H1 (cell line): ENCODE data around the gene CD52. TPM values are rescaled to one million over a fixed set of nuclear protein-coding genes. Genes with fewer than 3 reads are reported as not detected.

Source experiments
- CTCF ChIA-PET: fragments of 300-600 bp; sonication (Branson Sonifier 250); formaldehyde crosslinking; loops from one replicate; lab custom pipeline; 2021; ENCODE audit not compliant: partially characterized antibody; lab: Charles Lee
- POLR2A ChIA-PET: fragments of 300-600 bp; sonication (Branson Sonifier 250); formaldehyde crosslinking; loops from one replicate; lab custom pipeline; 2021; ENCODE audit warnings: inconsistent platforms; ENCODE audit not compliant: partially characterized antibody; lab: Charles Lee
- DNase-seq, 2 experiments: peaks; one replicate each; pipeline versions ENCODE4 v3.0.0 to v3.0.0-alpha.2; 2010 to 2022; ENCODE audit warnings: low spot score in 2 of 2, low read depth in 1 of 2, mixed read lengths in 1 of 2
- FAIRE-seq: peaks from 2 replicates; lab custom pipeline; 2011; peaks lifted over from hg19 to GRCh38; lab: Jason Lieb, UNC
- H2AFZ ChIP-seq: 2 replicates; pipeline ENCODE4 v1.8.1; 2012; ENCODE audit warnings: low read length, inconsistent platforms
- H2AK5ac ChIP-seq: 2 replicates; pipeline ENCODE4 v1.6.1; 2013; ENCODE audit warnings: low read depth, low read length
- H2BK120ac ChIP-seq: replicated peaks from 2 replicates; pipeline ENCODE3; 2013; ENCODE audit warnings: low read depth, low read length, inconsistent platforms
- H2BK12ac ChIP-seq: 2 replicates; pipeline ENCODE4 v1.6.1; 2013; ENCODE audit warnings: low read depth, low read length
- H2BK15ac ChIP-seq: 2 replicates; pipeline ENCODE4 v1.6.1; 2013; ENCODE audit warnings: low read length
- H2BK20ac ChIP-seq: 2 replicates; pipeline ENCODE4 v1.6.1; 2013; ENCODE audit warnings: low read length
- H2BK5ac ChIP-seq: 2 replicates; pipeline ENCODE4 v1.6.1; 2013; ENCODE audit warnings: low read depth, low read length
- H3K14ac ChIP-seq: 2 replicates; pipeline ENCODE4 v1.6.1; 2013; ENCODE audit warnings: inconsistent platforms; ENCODE audit not compliant: insufficient read length
- H3K18ac ChIP-seq: 2 replicates; pipeline ENCODE4 v1.6.1; 2013; ENCODE audit warnings: low read length; ENCODE audit errors: extremely low read depth
- H3K23ac ChIP-seq: 2 replicates; pipeline ENCODE4 v1.6.1; 2013; ENCODE audit warnings: inconsistent platforms; ENCODE audit not compliant: insufficient read length
- H3K23me2 ChIP-seq: 2 replicates; pipeline ENCODE4 v1.6.1; 2013; ENCODE audit warnings: low read depth, low read length
- H3K27ac ChIP-seq: 2 replicates; pipeline ENCODE4 v1.6.1; 2011; ENCODE audit warnings: low read depth, low read length, inconsistent platforms
- H3K27me3 ChIP-seq, 4 experiments: replicated peaks in 1 of 4; 1 replicate in 1 of 4; 2 replicates in 3 of 4; pipeline versions ENCODE4 v1.6.1 to v1.8.1; 2011 to 2013; ENCODE audit warnings: low read length in 3 of 4, mild to moderate bottlenecking in 3 of 4, inconsistent platforms in 2 of 4, mixed read lengths in 2 of 4, moderate library complexity in 1 of 4; ENCODE audit not compliant: control insufficient read depth in 3 of 4, insufficient read depth in 3 of 4; ENCODE audit errors: extremely low read depth in 1 of 4
- H3K36me3 ChIP-seq, 4 experiments: 2 replicates each; pipeline versions ENCODE4 v1.6.1 to v1.8.1; 2011 to 2013; ENCODE audit warnings: mild to moderate bottlenecking in 4 of 4, low read length in 3 of 4, moderate library complexity in 2 of 4, control low read depth in 1 of 4, inconsistent platforms in 1 of 4; ENCODE audit not compliant: insufficient read depth in 4 of 4, control insufficient read depth in 2 of 4
- H3K4ac ChIP-seq: replicated peaks from 2 replicates; pipeline ENCODE3; 2013; ENCODE audit warnings: low read length, low read depth, mixed read lengths, inconsistent platforms; ENCODE audit not compliant: insufficient read length
- H3K4me1 ChIP-seq, 4 experiments: replicated peaks in 1 of 4; 1 replicate in 1 of 4; 2 replicates in 3 of 4; pipeline versions ENCODE4 v1.6.1 to v1.8.1; 2011 to 2013; ENCODE audit warnings: low read length in 3 of 4, inconsistent platforms in 2 of 4, mixed read lengths in 1 of 4; ENCODE audit not compliant: insufficient read depth in 4 of 4, control insufficient read depth in 3 of 4
- H3K4me2 ChIP-seq, 2 experiments: 2 replicates each; pipeline versions ENCODE4 v1.6.1 to v1.8.1; 2011 to 2013; ENCODE audit warnings: low read depth in 2 of 2, low read length in 2 of 2, control low read depth in 1 of 2, inconsistent platforms in 1 of 2, mild to moderate bottlenecking in 1 of 2; ENCODE audit not compliant: insufficient read depth in 1 of 2
- H3K4me3 ChIP-seq, 4 experiments: fragments of 200-600, 300-600 bp in 1 of 4; sonication (generic), shearing (Covaris generic), sonication (Bioruptor Twin) in 1 of 4; 2 replicates each; pipeline versions ENCODE4 v1.5.1 to v1.8.1; 2011 to 2016; ENCODE audit warnings: low read length in 4 of 4, low read depth in 3 of 4, control low read depth in 2 of 4, inconsistent platforms in 2 of 4, mild to moderate bottlenecking in 2 of 4, mixed read lengths in 1 of 4, moderate library complexity in 1 of 4; ENCODE audit not compliant: insufficient read depth in 2 of 4; ENCODE audit errors: extremely low read depth in 1 of 4
- H3K56ac ChIP-seq: replicated peaks from 2 replicates; pipeline ENCODE3; 2013; ENCODE audit warnings: low read depth, mild to moderate bottlenecking, mixed read lengths, low read length, inconsistent platforms; ENCODE audit not compliant: insufficient read length
- H3K79me1 ChIP-seq: 2 replicates; pipeline ENCODE4 v1.6.1; 2013; ENCODE audit warnings: low read depth, low read length, control low read depth
- H3K79me2 ChIP-seq, 2 experiments: 2 replicates each; pipeline versions ENCODE4 v1.6.1 to v1.8.1; 2012 to 2013; ENCODE audit warnings: low read length in 2 of 2, mild to moderate bottlenecking in 2 of 2, inconsistent platforms in 1 of 2; ENCODE audit not compliant: insufficient read depth in 2 of 2, control insufficient read depth in 1 of 2
- H3K9ac ChIP-seq, 4 experiments: replicated peaks in 1 of 4; 1 replicate in 1 of 4; 2 replicates in 3 of 4; pipeline versions ENCODE4 v1.6.1 to v1.8.1; 2011 to 2013; ENCODE audit warnings: low read depth in 3 of 4, low read length in 3 of 4, control low read depth in 2 of 4, mild to moderate bottlenecking in 2 of 4, moderate library complexity in 2 of 4, inconsistent platforms in 1 of 4; ENCODE audit errors: extremely low read depth in 1 of 4
- H3K9me3 ChIP-seq, 2 experiments: 2 replicates each; pipeline versions ENCODE4 v1.6.1 to v1.8.1; 2012 to 2013; ENCODE audit warnings: mild to moderate bottlenecking in 2 of 2, moderate library complexity in 2 of 2, control low read depth in 1 of 2, inconsistent platforms in 1 of 2, low read depth in 1 of 2, low read length in 1 of 2, mixed read lengths in 1 of 2; ENCODE audit not compliant: insufficient read depth in 2 of 2
- H4K20me1 ChIP-seq, 2 experiments: replicated peaks in 1 of 2; 2 replicates each; pipeline versions ENCODE3 to v1.8.1; 2011 to 2013; ENCODE audit warnings: inconsistent platforms in 2 of 2, low read length in 2 of 2, mild to moderate bottlenecking in 1 of 2; ENCODE audit not compliant: insufficient read depth in 2 of 2, control insufficient read depth in 1 of 2
- H4K5ac ChIP-seq: 2 replicates; pipeline ENCODE4 v1.6.1; 2013; ENCODE audit warnings: low read length, low read depth, mixed read lengths, inconsistent platforms; ENCODE audit not compliant: insufficient read length
- H4K8ac ChIP-seq: 2 replicates; pipeline ENCODE4 v1.8.0; 2013; ENCODE audit warnings: mild to moderate bottlenecking, moderate library complexity, low read length, inconsistent platforms; ENCODE audit not compliant: insufficient read depth; ENCODE audit errors: extremely low read depth
- H4K91ac ChIP-seq: replicated peaks from 2 replicates; pipeline ENCODE3; 2013; ENCODE audit warnings: low read length, mixed read lengths, inconsistent platforms; ENCODE audit not compliant: insufficient read length
- BACH1 ChIP-seq: IDR thresholded peaks from 2 replicates; pipeline ENCODE4 v1.6.1; 2012; ENCODE audit warnings: low read length, improper control_type of control experiment
- GABPA ChIP-seq: IDR thresholded peaks from 2 replicates; pipeline ENCODE4 v1.6.1; 2011; ENCODE audit warnings: mild to moderate bottlenecking, low read length, moderate library complexity, borderline replicate concordance; ENCODE audit not compliant: insufficient read depth
- NANOG ChIP-seq: IDR thresholded peaks from 2 replicates; pipeline ENCODE4 v1.6.1; 2011; ENCODE audit warnings: low read length, low read depth, mild to moderate bottlenecking, inconsistent platforms; ENCODE audit not compliant: insufficient read depth, poor library complexity, severe bottlenecking
- RXRA ChIP-seq: IDR thresholded peaks from 2 replicates; pipeline ENCODE4 v1.6.1; 2011; ENCODE audit warnings: low read depth, mild to moderate bottlenecking, low read length, moderate library complexity; ENCODE audit not compliant: insufficient read depth
- SP2 ChIP-seq: IDR thresholded peaks from 2 replicates; pipeline ENCODE4 v1.6.1; 2012; ENCODE audit warnings: mild to moderate bottlenecking, low read length, inconsistent platforms
- SUZ12 ChIP-seq: fragments of 200-600 bp; sonication (generic); IDR thresholded peaks from 2 replicates; pipeline ENCODE4 v1.6.1; 2012; ENCODE audit warnings: mild to moderate bottlenecking, inconsistent platforms, low read length, moderate library complexity, mixed read lengths
- TAF7 ChIP-seq: optimal IDR thresholded peaks from 2 replicates; pipeline ENCODE3; 2011; ENCODE audit warnings: low read depth, mild to moderate bottlenecking, inconsistent platforms, low read length, moderate library complexity, borderline replicate concordance
- TEAD4 ChIP-seq: IDR thresholded peaks from 2 replicates; pipeline ENCODE4 v1.6.1; 2012; ENCODE audit warnings: low read depth, low read length, inconsistent platforms, mixed read lengths
- WGBS, 2 experiments: shearing (Covaris generic) in 1 of 2; methylation state at CpG; one replicate each; pipeline versions ENCODE4 v1.1.6 to v1.1.7; 2013 to 2015; ENCODE audit warnings: low lambda C conversion rate in 2 of 2, mixed read lengths in 2 of 2, inconsistent platforms in 1 of 2, low coverage in 1 of 2, missing lambda C conversion rate in 1 of 2; ENCODE audit not compliant: insufficient replicate concordance in 2 of 2, insufficient coverage in 1 of 2, insufficient read length in 1 of 2; ENCODE audit errors: extremely low coverage in 1 of 2, missing lambda C conversion rate in 1 of 2; 5-methylcytosine and 5-hydroxymethylcytosine counted together
- polyA plus RNA-seq, 7 experiments: library from polyadenylated mRNA; depleted of rRNA in 3 of 7; stranded (reverse) in 5 of 7; unstranded in 2 of 7; fragments of >200 nt in 5 of 7; fragments of 200-250 nt in 2 of 7; gene quantifications; 1 replicate in 5 of 7; 2 replicates in 1 of 7; 4 replicates in 1 of 7; pipeline versions ENCODE4 v1.2.1 to v1.2.3, GENCODE V29; 2011 to 2013; ENCODE audit warnings: missing spikeins in 2 of 7, mixed read lengths in 2 of 7
- total RNA-seq: library from RNA; stranded (reverse); fragmentation: NEBNext Ultra II Directional; extraction: Animal tissue kit (Norgen Biotek cat#: 25700); gene quantifications from 2 replicates; pipeline ENCODE4 v1.2.1, GENCODE V29; 2021
- TF ChIP-seq, protein P1 (sequence below): IDR thresholded peaks from 2 replicates; pipeline ENCODE4 v1.6.1; 2011; ENCODE audit warnings: low read depth, mild to moderate bottlenecking, low read length; ENCODE audit not compliant: insufficient read depth

Gene CD52
- total and polyA plus RNA-seq, 2 of the 8 experiments (the other 6 are each of a cell fraction or from before 2014, with no cell fraction given) = 2.4 to 3.1 TPM

DNA sequence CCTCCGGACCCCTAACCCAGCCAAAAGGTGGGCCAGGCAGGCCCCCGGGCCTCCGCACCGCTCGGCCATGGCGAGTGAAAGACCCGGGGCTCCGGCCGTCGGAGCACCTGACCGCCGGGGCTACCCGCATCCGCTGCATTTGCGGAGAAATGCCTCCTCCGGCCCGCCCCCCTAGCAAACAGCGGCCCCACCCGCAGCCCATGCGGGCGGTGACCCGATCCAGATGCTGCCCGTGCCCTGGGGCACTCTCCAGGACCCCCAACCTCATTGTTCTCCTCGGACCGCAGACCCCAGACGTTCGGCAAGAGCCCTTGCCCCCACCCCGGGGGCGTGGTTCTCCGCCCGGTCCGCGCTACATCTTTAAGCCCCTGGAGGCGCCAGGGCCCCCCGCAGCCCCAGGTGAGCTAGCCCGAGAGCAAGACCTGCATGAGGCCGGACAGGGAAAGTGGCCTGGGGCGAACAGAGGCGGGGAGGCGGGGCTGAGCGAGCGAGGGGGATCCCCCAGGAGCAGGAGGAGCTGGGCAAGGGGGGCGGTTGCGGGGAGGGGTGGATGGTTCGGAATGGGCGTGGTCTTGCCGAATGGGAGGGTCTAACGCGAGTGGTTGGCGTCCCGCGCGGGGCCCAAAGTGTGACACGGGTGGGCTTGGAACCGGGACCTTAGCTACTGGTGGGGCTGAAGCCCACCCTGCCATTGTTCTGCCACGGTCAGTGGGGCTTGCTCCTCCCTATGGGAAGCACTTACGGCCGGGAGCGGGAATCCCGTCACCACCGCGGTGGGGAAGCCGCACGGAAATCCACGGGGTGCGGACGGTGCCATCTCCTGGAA is 42.4 kb downstream of the CD52 start:
- Histone ChIP-seq H3K27ac (no peak overlapping the region), H3K9me3 (no peaks in the 10 kb centered on the region), H3K36me3 (no peaks in the 10 kb centered on the region), H3K4me3 (peak overlapping the region; percentile 51 to 92 (median 65)), H2BK20ac (no peak overlapping the region), H2BK5ac (peak overlapping the region; percentile 50; the same call in 1 of the 2 replicates), H3K18ac (peak overlapping the region; percentile 86; the same call in 1 of the 2 replicates), H3K27me3 (peaks cover 0 to 17% (median 11%) of the 10 kb centered on the region in 4 experiments; a peak in 4 of 7 replicates), H3K23ac (no peak overlapping the region), H2AFZ (peak overlapping the region; percentile 36; the same call in 1 of the 2 replicates), H3K14ac (no peak overlapping the region), H2BK15ac (no peak overlapping the region; the same call in 1 of the 2 replicates), H3K9ac (peak overlapping the region in 1 of 4 experiments; percentile 45; a peak in 3 of 7 replicates), H4K8ac (peak overlapping the region; percentile 83), H3K23me2 (peaks cover 8% of the 10 kb centered on the region; the same call in 1 of the 2 replicates), H3K79me2 (no peaks in the 10 kb centered on the region), H3K4ac (peak overlapping the region; percentile 13), H2BK120ac (no peak overlapping the region), H3K4me2 (peak overlapping the region; percentile 76 to 77), H3K56ac (peak overlapping the region; percentile 34), H4K5ac (no peak overlapping the region), H4K91ac (no peak overlapping the region), H3K4me1 (peaks cover 6 to 23% (median 19%) of the 10 kb centered on the region in 4 experiments), H2AK5ac (no peak overlapping the region), H4K20me1 (no peaks in the 10 kb centered on the region), H3K79me1 (no peaks in the 10 kb centered on the region), H2BK12ac (peak overlapping the region; percentile 65; the same call in 1 of the 2 replicates)
- peak in 1 of 2 experiments; percentile 86 for DNase-seq
- WGBS, 2 experiments = 8% methylated on average over 33 of the region's 67 CpGs; no CpG with 5 or more reads in 1 of the 2 experiments
- no peak for FAIRE-seq
- POLR2A ChIA-PET = interaction anchor here (0.8 to 4.4 kb wide), 9 partner anchors 10 to 112 kb away, joined by 3 to 36 read pairs (median 7); partner anchors contain the start of genes HMGN2 and LIN28A
- CTCF ChIA-PET = interaction anchor here (0.7 to 14.1 kb wide), 7 partner anchors 13 to 77 kb away, joined by 3 to 297 read pairs (median 33); partner anchors contain the start of gene SH3BGRL3
- TF ChIP-seq TEAD4 (no peak), NANOG (no peak), SUZ12 (no peak), GABPA (no peak), TAF7 (peak; percentile 22), BACH1 (peak; percentile 45; the same call in 1 of the 2 replicates), RXRA (no peak), SP2 (no peak)
- TF ChIP-seq, protein P1, sequence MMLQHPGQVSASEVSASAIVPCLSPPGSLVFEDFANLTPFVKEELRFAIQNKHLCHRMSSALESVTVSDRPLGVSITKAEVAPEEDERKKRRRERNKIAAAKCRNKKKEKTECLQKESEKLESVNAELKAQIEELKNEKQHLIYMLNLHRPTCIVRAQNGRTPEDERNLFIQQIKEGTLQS = no peak
